NCI-H69 (cell line): ENCODE results near the gene ATP5F1B.
A peak's percentile ranks its signal among the peaks of the same experiment; 100 is the strongest.
"Not testable (repeated sequence)": the region's sequence is repeated elsewhere in the genome, so short reads cannot be mapped to it uniquely, and the experiment has no call there.

Source experiments
- DNase-seq: peaks from one replicate; lab custom pipeline; 2025; lab: John Stamatoyannopoulos, UW

Gene ATP5F1B

GRCh38 chr12:56645717-56646446, at the start of gene ATP5F1B:
TSS of gene ATP5F1B (minus strand) at chr12:56645984. CDS start at chr12:56645963, 21 bp downstream.
- peak; percentile 100 for DNase-seq

GRCh38 chr12:56694161-56694560, 48.4 kb upstream of the ATP5F1B start:
- no peak for DNase-seq

- no peak for DNase-seq
Measured at GRCh38 chr12:56688846-56689109, 43.0 kb upstream of the ATP5F1B start.

GRCh38 chr12:56688129-56688845, 42.5 kb upstream of the ATP5F1B start, which contains the start of gene PTGES3:
TSS of gene PTGES3 (minus strand) at chr12:56688284. CDS start at chr12:56687999, 285 bp downstream.
- peak; percentile 100 for DNase-seq

- peak; percentile 79 for DNase-seq
Measured at GRCh38 chr12:56687223-56688128, 41.7 kb upstream of the ATP5F1B start.

GRCh38 chr12:56684745-56685359, 39.1 kb upstream of the ATP5F1B start:
- DNase-seq, result no peak

GRCh38 chr12:56682323-56682722, 36.5 kb upstream of the ATP5F1B start:
- DNase-seq, result no peak

GRCh38 chr12:56679883-56680575, 34.2 kb upstream of the ATP5F1B start:
- no peak for DNase-seq

GRCh38 chr12:56678852-56679251, 33.1 kb upstream of the ATP5F1B start:
- DNase-seq, result no peak

- no peak for DNase-seq
Measured at GRCh38 chr12:56677680-56678079, 31.9 kb upstream of the ATP5F1B start.

GRCh38 chr12:56676851-56677580, 31.2 kb upstream of the ATP5F1B start:
- no peak for DNase-seq

- DNase-seq, result no peak
Measured at GRCh38 chr12:56671608-56672007, 25.8 kb upstream of the ATP5F1B start.

GRCh38 chr12:56670836-56671235, 25.1 kb upstream of the ATP5F1B start:
- no peak for DNase-seq

- no peak for DNase-seq
Measured at GRCh38 chr12:56668197-56668457, 22.3 kb upstream of the ATP5F1B start.

GRCh38 chr12:56661979-56662638, 16.3 kb upstream of the ATP5F1B start:
- no peak for DNase-seq

- no peak for DNase-seq
Measured at GRCh38 chr12:56661560-56661959, 15.8 kb upstream of the ATP5F1B start.

- no peak for DNase-seq
Measured at GRCh38 chr12:56658921-56659320, 13.1 kb upstream of the ATP5F1B start.

- DNase-seq, result no peak
Measured at GRCh38 chr12:56657416-56658379, 11.9 kb upstream of the ATP5F1B start.

GRCh38 chr12:56653781-56654180, 8.0 kb upstream of the ATP5F1B start:
- not testable (repeated sequence) for DNase-seq
